HepG2 (cell line): Measurements from ENCODE around the gene SBK2. TPM values are rescaled to one million over a fixed set of nuclear protein-coding genes. Genes with fewer than 3 reads are reported as not detected.
A peak's percentile ranks its signal among the peaks of the same experiment; 100 is the strongest.

Experiments used
- AFF4 ChIP-seq: sonication (generic); formaldehyde crosslinking; IDR thresholded peaks from 2 replicates; pipeline ENCODE4 v1.4.0; 2020; ENCODE audit warnings: missing genetic modification reagents
- HOXD1 ChIP-seq: sonication (generic); formaldehyde crosslinking; IDR thresholded peaks from 2 replicates; pipeline ENCODE4 v1.5.0; 2020; ENCODE audit warnings: missing genetic modification reagents
- MIXL1 ChIP-seq: IDR thresholded peaks from 2 replicates; pipeline ENCODE4 v1.6.1; 2016
- SATB2 ChIP-seq: sonication (generic); formaldehyde crosslinking; IDR thresholded peaks from 2 replicates; pipeline ENCODE4 v1.5.0; 2020; ENCODE audit warnings: missing genetic modification reagents
- SNRNP70 ChIP-seq: fragments of 200-400 bp; formaldehyde crosslinking; IDR thresholded peaks from 2 replicates; pipeline ENCODE4 v1.6.1; 2017; ENCODE audit warnings: mild to moderate bottlenecking, low read depth, low read length, moderate library complexity
- ZBTB40 ChIP-seq, 2 experiments: fragments of 450-650 bp in 1 of 2; sonication (generic) in 1 of 2; formaldehyde crosslinking in 1 of 2; IDR thresholded peaks; 2 replicates each; pipeline versions ENCODE4 v1.6.1 to v1.8.0; 2016 to 2022; ENCODE audit warnings: antibody characterized with exemption in 1 of 2, mild to moderate bottlenecking in 1 of 2, missing genetic modification reagents in 1 of 2
- ZBTB8A ChIP-seq: sonication (generic); formaldehyde crosslinking; IDR thresholded peaks from 2 replicates; pipeline ENCODE4 v1.4.0; 2020; ENCODE audit warnings: mild to moderate bottlenecking, low read depth, missing genetic modification reagents, borderline replicate concordance
- ZFP91 ChIP-seq: sonication (generic); formaldehyde crosslinking; IDR thresholded peaks from 2 replicates; pipeline ENCODE4 v1.9.0; 2022; ENCODE audit warnings: missing genetic modification reagents, mild to moderate bottlenecking, borderline replicate concordance
- ZNF446 ChIP-seq: sonication (generic); formaldehyde crosslinking; IDR thresholded peaks from 2 replicates; pipeline ENCODE4 v1.5.0; 2020; ENCODE audit warnings: mild to moderate bottlenecking, missing genetic modification reagents
- ZNF619 ChIP-seq: sonication (generic); formaldehyde crosslinking; IDR thresholded peaks from 2 replicates; pipeline ENCODE4 v1.4.0; 2020; ENCODE audit warnings: mild to moderate bottlenecking, missing genetic modification reagents
- polyA plus RNA-seq, 8 experiments: library from polyadenylated mRNA; depleted of rRNA in 3 of 8; stranded (reverse) in 7 of 8; unstranded in 1 of 8; fragments of >200 nt; fragmentation: Illumina TruSeq in 4 of 8; extraction: Trizol in 4 of 8; gene quantifications; 2 replicates each; pipeline versions ENCODE4 v1.2.1 to v1.2.3, GENCODE V29; 2011 to 2016; ENCODE audit warnings: low read depth in 4 of 8, missing spikeins in 1 of 8, mixed read lengths in 1 of 8; ENCODE audit not compliant: insufficient read depth in 1 of 8
- total RNA-seq, 5 experiments: library from RNA; depleted of rRNA; stranded (reverse); fragments of >200 nt; fragmentation: Illumina TruSeq; extraction: Trizol; gene quantifications; 2 replicates each; pipeline ENCODE4 v1.2.3, GENCODE V29; 2016; ENCODE audit warnings: low read depth in 1 of 5

SBK2 gene
- total and polyA plus RNA-seq, 2 of the 13 experiments (the other 11 are each of a cell fraction or from before 2014, with no cell fraction given) = 0.24 TPM; not detected in 1

GRCh38 chr19:55549500-55550320, 12.8 kb upstream of the SBK2 start (continued):
- TF ChIP-seq ZBTB40 (IDR thresholded peaks at IDR 0.05) (no peak), ZBTB40 (CRISPR knock-in tag; IDR thresholded peaks at IDR 0.05) (no peak), AFF4 (CRISPR knock-in tag) (no peak), ZBTB8A (CRISPR knock-in tag) (no peak), SNRNP70 (no peak), HOXD1 (no peak), ZNF446 (CRISPR knock-in tag) (no peak), ZFP91 (CRISPR knock-in tag) (peak; percentile 39; the same call in 1 of the 2 replicates), MIXL1 (CRISPR knock-in tag) (no peak), SATB2 (CRISPR knock-in tag) (no peak), ZNF619 (CRISPR knock-in tag) (no peak)
